K562 (cell line): ENCODE results near the gene POU4F3. TPM values are rescaled to one million over a fixed set of nuclear protein-coding genes. Genes with fewer than 3 reads are reported as not detected.

ENCODE experiments used
- ATAC-seq: fragments of 200-7000 bp; cut with Tn5 transposase; 3 replicates; pipeline ENCODE4 v1.9.1; 2020; ENCODE audit warnings: moderate library complexity
- BruUV-seq: library from RNA; stranded (reverse); fragments of 400-500 nt; replicated peaks from 2 replicates; lab custom pipeline; 2021; lab: Mats Ljungman, UMichigan
- CTCF ChIA-PET: fragments of 300-600 bp; formaldehyde crosslinking; extraction: SDS; loops from one replicate; lab custom pipeline; 2021; ENCODE audit warnings: low intra/inter-chr PET ratio; lab: Yijun Ruan, JAX
- POLR2A ChIA-PET: fragments of 300-600, 350-650 bp; sonication (Branson Sonifier 250); formaldehyde crosslinking; extraction: SDS; loops from one replicate; lab custom pipeline; 2021; ENCODE audit warnings: antibody characterized with exemption, inconsistent platforms; lab: Yijun Ruan, JAX
- DNase-seq, 4 experiments: peaks; one replicate each; pipeline versions ENCODE4 v3.0.0 to v3.0.0-alpha.2; 2011 to 2018; ENCODE audit warnings: low spot score in 3 of 4, mixed read lengths in 3 of 4; ENCODE audit errors: extremely low read depth in 1 of 4
- FAIRE-seq: peaks from 2 replicates; lab custom pipeline; 2011; peaks lifted over from hg19 to GRCh38; lab: Jason Lieb, UNC
- H2AFZ ChIP-seq: 2 replicates; pipeline ENCODE4 v1.6.0; 2011; ENCODE audit warnings: low read depth, low read length, control low read depth, inconsistent platforms
- H3K27ac ChIP-seq: fragments of 200-600 bp; 3 replicates; pipeline ENCODE4 v1.8.0; 2011; ENCODE audit warnings: low read depth, mild to moderate bottlenecking, control low read depth, inconsistent platforms, low read length, moderate library complexity, mixed read lengths; ENCODE audit errors: extremely low read depth
- H3K27me3 ChIP-seq, 2 experiments: fragments of 300-600 bp in 1 of 2; 2 replicates in 1 of 2; 3 replicates in 1 of 2; pipeline versions ENCODE4 v1.6.0 to v1.8.0; 2011; ENCODE audit warnings: inconsistent platforms in 2 of 2, low read length in 2 of 2, mild to moderate bottlenecking in 1 of 2, mixed read lengths in 1 of 2, moderate library complexity in 1 of 2; ENCODE audit not compliant: control insufficient read depth in 2 of 2, insufficient read depth in 2 of 2
- H3K36me3 ChIP-seq: fragments of 300-600 bp; 3 replicates; pipeline ENCODE4 v1.8.0; 2011; ENCODE audit warnings: mild to moderate bottlenecking, low read length, inconsistent platforms; ENCODE audit not compliant: control insufficient read depth, insufficient read depth
- H3K4me1 ChIP-seq, 2 experiments: fragments of 200-600 bp in 1 of 2; replicated peaks in 1 of 2; 2 replicates in 1 of 2; 3 replicates in 1 of 2; pipeline versions ENCODE4 v1.5.1 to v1.8.0; 2011; ENCODE audit warnings: inconsistent platforms in 2 of 2, low read length in 2 of 2, mild to moderate bottlenecking in 1 of 2, mixed read lengths in 1 of 2, moderate library complexity in 1 of 2; ENCODE audit not compliant: control insufficient read depth in 2 of 2, insufficient read depth in 2 of 2
- H3K4me2 ChIP-seq: 2 replicates; pipeline ENCODE4 v1.6.1; 2011; ENCODE audit warnings: low read length, control low read depth, inconsistent platforms, mixed read lengths; ENCODE audit not compliant: insufficient read depth
- H3K4me3 ChIP-seq: fragments of 200-600 bp; sonication (generic), shearing (Covaris generic); 2 replicates; pipeline ENCODE4 v1.5.1; 2016; ENCODE audit warnings: control low read depth, inconsistent platforms
- H3K79me2 ChIP-seq: fragments of 200-600 bp; 3 replicates; pipeline ENCODE4 v1.8.0; 2011; ENCODE audit warnings: low read length, inconsistent platforms; ENCODE audit not compliant: control insufficient read depth, insufficient read depth
- H3K9ac ChIP-seq, 2 experiments: 2 replicates each; pipeline versions ENCODE4 v1.6.0 to v1.6.1; 2011; ENCODE audit warnings: low read depth in 2 of 2, low read length in 2 of 2, control low read depth in 1 of 2, inconsistent platforms in 1 of 2, mild to moderate bottlenecking in 1 of 2, mixed read lengths in 1 of 2; ENCODE audit not compliant: insufficient read depth in 1 of 2
- H3K9me1 ChIP-seq: one replicate; pipeline ENCODE4 v1.6.0; 2011; ENCODE audit warnings: inconsistent platforms, mild to moderate bottlenecking, low read length, moderate library complexity; ENCODE audit not compliant: control insufficient read depth, insufficient read depth
- H3K9me3 ChIP-seq: replicated peaks from 2 replicates; pipeline ENCODE4 v1.5.1; 2011; ENCODE audit warnings: low read depth, low read length, inconsistent platforms; ENCODE audit not compliant: control insufficient read depth, insufficient read depth
- H4K20me1 ChIP-seq: replicated peaks from 2 replicates; pipeline ENCODE4 v1.6.1; 2011; ENCODE audit warnings: low read length, inconsistent platforms, mixed read lengths; ENCODE audit not compliant: control insufficient read depth, insufficient read depth
- DNMT1 ChIP-seq: fragments of 450-650 bp; IDR thresholded peaks from 2 replicates; pipeline ENCODE4 v1.6.1; 2016; ENCODE audit warnings: antibody characterized with exemption, mild to moderate bottlenecking
- EP300 ChIP-seq: IDR thresholded peaks from 2 replicates; pipeline ENCODE4 v1.6.1; 2012; ENCODE audit warnings: low read length, improper control_type of control experiment
- KLF13 ChIP-seq: fragments of 450-650 bp; IDR thresholded peaks from 2 replicates; pipeline ENCODE4 v1.6.1; 2016; ENCODE audit warnings: missing genetic modification characterization, low read depth, mild to moderate bottlenecking, missing compliant biosample characterization, moderate library complexity, borderline replicate concordance
- KLF6 ChIP-seq: fragments of 250-450 bp; sonication (Bioruptor Pico); IDR thresholded peaks from 2 replicates; pipeline ENCODE4 v1.4.0; 2020; ENCODE audit warnings: mild to moderate bottlenecking, moderate library complexity, borderline replicate concordance
- MTA2 ChIP-seq: fragments of 450-650 bp; IDR thresholded peaks from 2 replicates; pipeline ENCODE4 v1.6.1; 2016; ENCODE audit warnings: low read depth
- NCOA1 ChIP-seq: fragments of 450-650 bp; IDR thresholded peaks from 2 replicates; pipeline ENCODE4 v1.6.1; 2016; ENCODE audit warnings: low read depth
- NCOA4 ChIP-seq: fragments of 450-650 bp; IDR thresholded peaks from 2 replicates; pipeline ENCODE4 v1.6.1; 2018; ENCODE audit warnings: mild to moderate bottlenecking; ENCODE audit not compliant: partially characterized antibody
- SLC30A9 ChIP-seq: fragments of 250-450 bp; sonication (Bioruptor Pico); IDR thresholded peaks from 2 replicates; pipeline ENCODE4 v1.8.0; 2022; ENCODE audit warnings: mild to moderate bottlenecking, moderate library complexity
- ZNF232 ChIP-seq: sonication (generic); formaldehyde crosslinking; IDR thresholded peaks from 2 replicates; pipeline ENCODE4 v1.8.0; 2022; ENCODE audit warnings: mild to moderate bottlenecking, missing genetic modification reagents
- WGBS: fragments of 100-300 bp; shearing (Covaris generic); methylation state at CpG from one replicate; pipeline ENCODE4 v1.1.6; 2016; ENCODE audit warnings: low coverage, mixed read lengths; ENCODE audit not compliant: insufficient coverage; ENCODE audit errors: missing lambda C conversion rate; 5-methylcytosine and 5-hydroxymethylcytosine counted together
- in situ Hi-C: fragments of 300-500 bp; cut with MboI; formaldehyde crosslinking; loops from 4 replicates; pipeline ENCODE4 v1.15.0; 2018; ENCODE audit warnings: inconsistent platforms, mixed read lengths
- intact Hi-C: fragments of 100-400 bp; cut with micrococcal nuclease; formaldehyde crosslinking; loops from 2 replicates; pipeline ENCODE4 v1.14.2; 2022
- polyA plus RNA-seq, 8 experiments: library from polyadenylated mRNA; depleted of rRNA in 4 of 8; stranded (reverse) in 5 of 8; unstranded in 3 of 8; fragments of >200 nt; fragmentation: Nextera tagmentation in 2 of 8; fragmentation: Illumina TruSeq in 1 of 8; extraction: Ambion mirVana in 2 of 8; extraction: Trizol in 1 of 8; gene quantifications; 2 replicates each; pipeline versions ENCODE4 v1.2.1 to v1.2.3, GENCODE V29; 2011 to 2014; ENCODE audit warnings: inconsistent platforms in 1 of 8, missing spikeins in 1 of 8
- total RNA-seq, 7 experiments: library from RNA; depleted of rRNA in 6 of 7; stranded (reverse); fragments of >200 nt in 6 of 7; fragmentation: Illumina TruSeq in 2 of 7; extraction: Trizol in 2 of 7; gene quantifications; 2 replicates each; pipeline versions ENCODE4 v1.2.1 to v1.2.3, GENCODE V29; 2011 to 2021; ENCODE audit warnings: low replicate concordance in 1 of 7
- TF ChIP-seq, protein P1 (sequence below): fragments of 250-450 bp; sonication (Bioruptor Pico); IDR thresholded peaks from 2 replicates; pipeline ENCODE4 v1.5.0; 2020; ENCODE audit warnings: mild to moderate bottlenecking
- TF ChIP-seq, protein P2 (sequence below): fragments of 450-650 bp; IDR thresholded peaks from 2 replicates; pipeline ENCODE4 v1.6.1; 2017; ENCODE audit warnings: antibody characterized with exemption

POU4F3 gene
- total and polyA plus RNA-seq, 9 of the 15 experiments (the other 6 are each of a cell fraction or from before 2014, with no cell fraction given), result 0.04 to 0.13 (median 0.07) TPM; not detected in 6

- POLR2A ChIA-PET, result no interaction called here
- H3K4me2 ChIP-seq, result no peak overlapping the region
- FAIRE-seq (no peak), DNase-seq (no peak), ATAC-seq (no peak)
- no peaks in the 10 kb centered on the region for H3K9me1 ChIP-seq
- peaks cover 43 to 71% of the 10 kb centered on the region in 2 experiments for H3K27me3 ChIP-seq
- CTCF ChIA-PET, result no interaction called here
- intact Hi-C loops, result no loop called here
- in situ Hi-C loops, result no loop called here
- H4K20me1 ChIP-seq, result no peaks in the 10 kb centered on the region; the same call in none of the 2 replicates
- H3K4me1 ChIP-seq, result peaks cover 0 to 11% of the 10 kb centered on the region in 2 experiments; a peak in 2 of 5 replicates
- H3K9me3 ChIP-seq, result no peaks in the 10 kb centered on the region
- H3K27ac ChIP-seq, result no peak overlapping the region
- H3K79me2 ChIP-seq, result no peaks in the 10 kb centered on the region
- H3K9ac ChIP-seq, result no peak overlapping the region
- WGBS, result 1% methylated on average over 28 of the region's 34 CpGs
- no peak overlapping the region for H3K4me3 ChIP-seq
- H2AFZ ChIP-seq, result no peak overlapping the region
- TF ChIP-seq KLF13 (tag), result no peak
- TF ChIP-seq, all 486 proteins: peak for 0
- BruUV-seq, result no TSS peak
- no peaks in the 10 kb centered on the region for H3K36me3 ChIP-seq
Measured at GRCh38 chr5:146337264-146337904, 1.3 kb upstream of the POU4F3 start.

DNA sequence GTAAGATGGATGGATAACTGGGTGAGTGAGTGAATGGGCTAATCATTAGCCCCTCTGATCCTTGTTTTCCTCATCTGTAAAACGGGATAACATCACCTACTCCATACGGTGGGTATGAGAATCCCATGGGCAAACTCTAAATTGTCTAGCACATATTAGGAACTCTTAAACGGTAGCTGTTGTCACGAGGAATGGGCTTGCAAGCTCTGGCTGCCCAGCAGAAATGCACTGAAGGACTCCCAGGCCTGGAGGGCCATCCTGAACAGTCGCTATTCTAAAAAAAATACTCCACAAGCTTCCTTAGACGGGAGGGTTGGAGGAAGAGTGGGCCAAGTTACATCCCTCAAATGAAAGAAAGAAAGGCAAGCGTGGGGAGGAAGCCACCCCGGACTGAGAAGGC is 711 bp upstream of the POU4F3 start:
- H4K20me1 ChIP-seq, result no peaks in the 10 kb centered on the region; the same call in none of the 2 replicates
- H3K4me1 ChIP-seq, result peaks cover 0 to 11% of the 10 kb centered on the region in 2 experiments; a peak in 2 of 5 replicates
- in situ Hi-C loops, result no loop called here
- ChIA-PET POLR2A (interaction anchor here (0.6 kb wide), 1 partner anchor 306 kb away, joined by 3 read pairs; no protein-coding TSS in a partner anchor), CTCF (no interaction called here)
- no TSS peak for BruUV-seq
- no peak overlapping the region for H3K27ac ChIP-seq
- H3K9me1 ChIP-seq, result no peaks in the 10 kb centered on the region
- no peaks in the 10 kb centered on the region for H3K9me3 ChIP-seq
- intact Hi-C loops, result no loop called here
- FAIRE-seq (no peak), ATAC-seq (no peak), DNase-seq (no peak)
- under 1% methylated on average over 8 of the region's 8 CpGs for WGBS
- no peak overlapping the region for H3K9ac ChIP-seq
- no peak overlapping the region for H2AFZ ChIP-seq
- H3K4me2 ChIP-seq, result no peak overlapping the region
- peaks cover 47 to 76% of the 10 kb centered on the region in 2 experiments for H3K27me3 ChIP-seq
- H3K79me2 ChIP-seq, result no peaks in the 10 kb centered on the region
- H3K4me3 ChIP-seq, result no peak overlapping the region
- no peaks in the 10 kb centered on the region for H3K36me3 ChIP-seq
- TF ChIP-seq NCOA4 (no peak), EP300 (no peak), MTA2 (no peak), ZNF232 (CRISPR knock-in tag) (no peak), SLC30A9 (CRISPR knock-in tag) (no peak), KLF6 (CRISPR knock-in tag) (no peak), NCOA1 (no peak), DNMT1 (no peak)
- TF ChIP-seq, protein P1, sequence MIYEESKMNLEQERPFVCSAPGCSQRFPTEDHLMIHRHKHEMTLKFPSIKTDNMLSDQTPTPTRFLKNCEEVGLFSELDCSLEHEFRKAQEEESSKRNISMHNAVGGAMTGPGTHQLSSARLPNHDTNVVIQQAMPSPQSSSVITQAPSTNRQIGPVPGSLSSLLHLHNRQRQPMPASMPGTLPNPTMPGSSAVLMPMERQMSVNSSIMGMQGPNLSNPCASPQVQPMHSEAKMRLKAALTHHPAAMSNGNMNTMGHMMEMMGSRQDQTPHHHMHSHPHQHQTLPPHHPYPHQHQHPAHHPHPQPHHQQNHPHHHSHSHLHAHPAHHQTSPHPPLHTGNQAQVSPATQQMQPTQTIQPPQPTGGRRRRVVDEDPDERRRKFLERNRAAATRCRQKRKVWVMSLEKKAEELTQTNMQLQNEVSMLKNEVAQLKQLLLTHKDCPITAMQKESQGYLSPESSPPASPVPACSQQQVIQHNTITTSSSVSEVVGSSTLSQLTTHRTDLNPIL (CRISPR knock-in tag), result no peak
- TF ChIP-seq, protein P2, sequence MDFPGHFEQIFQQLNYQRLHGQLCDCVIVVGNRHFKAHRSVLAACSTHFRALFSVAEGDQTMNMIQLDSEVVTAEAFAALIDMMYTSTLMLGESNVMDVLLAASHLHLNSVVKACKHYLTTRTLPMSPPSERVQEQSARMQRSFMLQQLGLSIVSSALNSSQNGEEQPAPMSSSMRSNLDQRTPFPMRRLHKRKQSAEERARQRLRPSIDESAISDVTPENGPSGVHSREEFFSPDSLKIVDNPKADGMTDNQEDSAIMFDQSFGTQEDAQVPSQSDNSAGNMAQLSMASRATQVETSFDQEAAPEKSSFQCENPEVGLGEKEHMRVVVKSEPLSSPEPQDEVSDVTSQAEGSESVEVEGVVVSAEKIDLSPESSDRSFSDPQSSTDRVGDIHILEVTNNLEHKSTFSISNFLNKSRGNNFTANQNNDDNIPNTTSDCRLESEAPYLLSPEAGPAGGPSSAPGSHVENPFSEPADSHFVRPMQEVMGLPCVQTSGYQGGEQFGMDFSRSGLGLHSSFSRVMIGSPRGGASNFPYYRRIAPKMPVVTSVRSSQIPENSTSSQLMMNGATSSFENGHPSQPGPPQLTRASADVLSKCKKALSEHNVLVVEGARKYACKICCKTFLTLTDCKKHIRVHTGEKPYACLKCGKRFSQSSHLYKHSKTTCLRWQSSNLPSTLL, result no peak
